GM19463 (cell line): ENCODE measurements around the gene FGFR2.
"Not testable (repeated sequence)": the region's sequence is repeated elsewhere in the genome, so short reads cannot be mapped to it uniquely, and the experiment has no call there.

Source experiments
- ATAC-seq: cut with Tn5 transposase; IDR thresholded peaks from one replicate; pipeline ENCODE4 v1.9.1; 2021; ENCODE audit warnings: mild to moderate bottlenecking, moderate library complexity; ENCODE audit not compliant: unreplicated experiment

Gene FGFR2

GRCh38 chr10:121556918-121557573 is 41.2 kb downstream of the FGFR2 start:
- ATAC-seq: no peak

- ATAC-seq: no peak
These were observed 41.8 kb downstream of the FGFR2 start for GRCh38 chr10:121556455-121556854.

GRCh38 chr10:121554916-121555315 is 43.3 kb downstream of the FGFR2 start:
- ATAC-seq: not testable (repeated sequence)

- no peak for ATAC-seq
These were observed 44.6 kb downstream of the FGFR2 start for GRCh38 chr10:121553511-121554264.

GRCh38 chr10:121552746-121553145 is 45.5 kb downstream of the FGFR2 start:
- ATAC-seq: no peak

GRCh38 chr10:121551210-121551885 is 46.9 kb downstream of the FGFR2 start:
- ATAC-seq: no peak

- ATAC-seq: no peak
These were observed 53.9 kb downstream of the FGFR2 start for GRCh38 chr10:121544301-121544869.

- no peak for ATAC-seq
These were observed 54.7 kb downstream of the FGFR2 start for GRCh38 chr10:121543545-121543944.

- no peak for ATAC-seq
These were observed 56.7 kb downstream of the FGFR2 start for GRCh38 chr10:121541450-121542120.

- no peak for ATAC-seq
These were observed 57.4 kb downstream of the FGFR2 start for GRCh38 chr10:121540732-121541395.

GRCh38 chr10:121539786-121540185 is 58.5 kb downstream of the FGFR2 start:
- no peak for ATAC-seq

- ATAC-seq: no peak
These were observed 61.8 kb downstream of the FGFR2 start for GRCh38 chr10:121536310-121536913.

- no peak for ATAC-seq
These were observed 62.9 kb downstream of the FGFR2 start for GRCh38 chr10:121535381-121535780.

- no peak for ATAC-seq
These were observed 65.9 kb downstream of the FGFR2 start for GRCh38 chr10:121532292-121532864.

- no peak for ATAC-seq
These were observed 66.4 kb downstream of the FGFR2 start for GRCh38 chr10:121531830-121532178.

GRCh38 chr10:121531076-121531829 is 67.0 kb downstream of the FGFR2 start:
- ATAC-seq: no peak

- no peak for ATAC-seq
These were observed 67.7 kb downstream of the FGFR2 start for GRCh38 chr10:121530481-121531075.

- ATAC-seq: no peak
These were observed 70.6 kb downstream of the FGFR2 start for GRCh38 chr10:121527690-121528089.

GRCh38 chr10:121526801-121527221 is 71.4 kb downstream of the FGFR2 start:
- no peak for ATAC-seq
